WTC11 (cell line): ENCODE measurements around the gene ATF6B. TPM values are rescaled to one million over a fixed set of nuclear protein-coding genes. Genes with fewer than 3 reads are reported as not detected.

ENCODE experiments used
- ATAC-seq: fragments of 200-7000 bp; cut with Tn5 transposase; 2 replicates; pipeline ENCODE4 v1.10.0; 2021; ENCODE audit warnings: mild to moderate bottlenecking, moderate library complexity
- CTCF ChIA-PET: fragments of 300-600 bp; sonication (Branson Sonifier 250); formaldehyde crosslinking; loops from one replicate; lab custom pipeline; 2021; ENCODE audit warnings: antibody characterized with exemption; lab: Charles Lee
- POLR2A ChIA-PET: fragments of 350-600 bp; sonication (Branson Sonifier 250); formaldehyde crosslinking; loops from one replicate; lab custom pipeline; 2021; ENCODE audit warnings: antibody characterized with exemption; lab: Charles Lee
- DNase-seq: peaks from one replicate; pipeline ENCODE4 v3.0.0; 2021; ENCODE audit warnings: low spot score
- H3K27ac Mint-ChIP-seq: 2 replicates; pipeline ENCODE4 v1.8.0; 2021; ENCODE audit warnings: mixed read lengths
- H3K27me3 Mint-ChIP-seq: 2 replicates; pipeline ENCODE4 v1.8.0; 2021; ENCODE audit warnings: low read depth, mild to moderate bottlenecking, moderate library complexity, mixed read lengths
- H3K36me3 Mint-ChIP-seq: 2 replicates; pipeline ENCODE4 v1.8.0; 2021; ENCODE audit warnings: mixed read lengths
- H3K4me1 Mint-ChIP-seq: 2 replicates; pipeline ENCODE4 v1.8.0; 2022; ENCODE audit warnings: mixed read lengths
- H3K4me3 Mint-ChIP-seq: 2 replicates; pipeline ENCODE4 v1.8.0; 2021; ENCODE audit warnings: mild to moderate bottlenecking, moderate library complexity, mixed read lengths
- H3K9me3 Mint-ChIP-seq: 2 replicates; pipeline ENCODE4 v1.8.0; 2021; ENCODE audit warnings: mixed read lengths
- ERG ChIP-seq: fragments of 250-450 bp; sonication (Bioruptor Pico); IDR thresholded peaks from 2 replicates; pipeline ENCODE4 v1.8.0; 2021; ENCODE audit warnings: mild to moderate bottlenecking
- ETV6 ChIP-seq: sonication (generic); formaldehyde crosslinking; IDR thresholded peaks from 2 replicates; pipeline ENCODE4 v1.8.1; 2022; ENCODE audit warnings: mild to moderate bottlenecking, missing genetic modification reagents
- FOXK1 ChIP-seq: sonication (generic); formaldehyde crosslinking; IDR thresholded peaks from 2 replicates; pipeline ENCODE4 v1.8.0; 2022; ENCODE audit warnings: mild to moderate bottlenecking, moderate library complexity, missing genetic modification reagents
- FOXP1 ChIP-seq: sonication (generic); formaldehyde crosslinking; IDR thresholded peaks from 2 replicates; pipeline ENCODE4 v1.8.0; 2022; ENCODE audit warnings: missing genetic modification reagents, mild to moderate bottlenecking, moderate library complexity, borderline replicate concordance
- FOXP4 ChIP-seq: sonication (generic); formaldehyde crosslinking; IDR thresholded peaks from 2 replicates; pipeline ENCODE4 v1.8.0; 2022; ENCODE audit warnings: mild to moderate bottlenecking, missing genetic modification reagents
- HMGA2 ChIP-seq: fragments of 250-450 bp; sonication (Bioruptor Pico); IDR thresholded peaks from 2 replicates; pipeline ENCODE4 v1.4.0; 2021; ENCODE audit warnings: mild to moderate bottlenecking, moderate library complexity
- IRF1 ChIP-seq: sonication (generic); formaldehyde crosslinking; IDR thresholded peaks from 2 replicates; pipeline ENCODE4 v1.8.0; 2023; ENCODE audit warnings: missing genetic modification reagents
- KAT7 ChIP-seq: sonication (generic); formaldehyde crosslinking; IDR thresholded peaks from 2 replicates; pipeline ENCODE4 v1.8.1; 2023; ENCODE audit warnings: missing genetic modification reagents, mild to moderate bottlenecking, borderline replicate concordance
- MAX ChIP-seq: sonication (generic); formaldehyde crosslinking; IDR thresholded peaks from 2 replicates; pipeline ENCODE4 v1.8.0; 2022; ENCODE audit warnings: mild to moderate bottlenecking, missing genetic modification reagents
- MYBL2 ChIP-seq: sonication (generic); formaldehyde crosslinking; IDR thresholded peaks from 2 replicates; pipeline ENCODE4 v1.8.1; 2023; ENCODE audit warnings: mild to moderate bottlenecking, moderate library complexity, missing genetic modification reagents
- NFYB ChIP-seq: sonication (generic); formaldehyde crosslinking; conservative IDR thresholded peaks from 2 replicates; pipeline ENCODE4 v1.8.0; 2022; ENCODE audit warnings: low read depth, missing genetic modification reagents
- SOX15 ChIP-seq: fragments of 250-450 bp; sonication (Bioruptor Pico); IDR thresholded peaks from 2 replicates; pipeline ENCODE4 v1.9.0; 2021; ENCODE audit warnings: mild to moderate bottlenecking
- SP1 ChIP-seq: sonication (generic); formaldehyde crosslinking; conservative IDR thresholded peaks from 2 replicates; pipeline ENCODE4 v1.8.1; 2022; ENCODE audit warnings: missing genetic modification reagents
- STAT6 ChIP-seq: sonication (generic); formaldehyde crosslinking; conservative IDR thresholded peaks from 2 replicates; pipeline ENCODE4 v1.8.1; 2023; ENCODE audit warnings: mild to moderate bottlenecking, low read depth, missing genetic modification reagents, moderate library complexity
- USF1 ChIP-seq: sonication (generic); formaldehyde crosslinking; IDR thresholded peaks from 2 replicates; pipeline ENCODE4 v1.8.0; 2022; ENCODE audit warnings: mild to moderate bottlenecking, missing genetic modification reagents
- ZNF138 ChIP-seq: sonication (generic); formaldehyde crosslinking; conservative IDR thresholded peaks from 2 replicates; pipeline ENCODE4 v1.8.1; 2022; ENCODE audit warnings: mild to moderate bottlenecking, moderate library complexity, missing genetic modification reagents
- ZNF219 ChIP-seq: sonication (generic); formaldehyde crosslinking; IDR thresholded peaks from 2 replicates; pipeline ENCODE4 v1.8.0; 2023; ENCODE audit warnings: missing genetic modification reagents, mild to moderate bottlenecking, borderline replicate concordance
- ZNF281 ChIP-seq: sonication (generic); formaldehyde crosslinking; IDR thresholded peaks from 2 replicates; pipeline ENCODE4 v1.8.0; 2023; ENCODE audit warnings: mild to moderate bottlenecking, missing genetic modification reagents
- total RNA-seq: library from RNA; stranded (reverse); gene quantifications from 3 replicates; pipeline ENCODE4 v1.2.3, GENCODE V29; 2021

ATF6B gene
- total RNA-seq, 1 experiment from 2014 or later = 47.5 TPM

GRCh38 chr6:32153564-32154513 is 25.8 kb upstream of the ATF6B start, which contains the start of gene PPT2:
PPT2 (plus strand) TSS chr6:32154141; CDS start chr6:32154595, 454 bp downstream.
- ATAC-seq (peak; percentile 54), DNase-seq (peak; percentile 89)
- CTCF ChIA-PET = interaction anchor here (0.5 to 3.3 kb wide), 21 partner anchors 8 to 650 kb away, joined by 3 to 20 read pairs (median 5); partner anchors contain the start of genes ATF6B, EGFL8, GPSM3 and PBX2
- peak within 1 kb of the TSS; percentile 100 for H3K4me3 Mint-ChIP-seq
- H3K4me1 Mint-ChIP-seq = peaks cover 35% of the 10 kb centered on the region
- no peak for TF ChIP-seq FOXP1
- TF ChIP-seq ETV6 (CRISPR knock-in tag) = peak; percentile 18
- TF ChIP-seq ERG (CRISPR knock-in tag) = no peak
- TF ChIP-seq NFYB = 0 out of 2 replicates have a peak, but pooled peaks have one; percentile 5
- TF ChIP-seq SOX15 = no peak
- TF ChIP-seq KAT7 = no peak
- TF ChIP-seq MAX (CRISPR knock-in tag) = peak; percentile 64
- TF ChIP-seq MYBL2 = 0 out of 2 replicates have a peak, but pooled peaks have one; percentile 10
- TF ChIP-seq ZNF281 = peak; percentile 97
- TF ChIP-seq FOXP4 = 0 out of 2 replicates have a peak, but pooled peaks have one; percentile 37
- TF ChIP-seq USF1 (CRISPR knock-in tag) = no peak
- 0 out of 2 replicates have a peak, but pooled peaks have one; percentile 39 for TF ChIP-seq SP1
- no peak for TF ChIP-seq IRF1
- TF ChIP-seq STAT6 = no peak
- no peak for TF ChIP-seq HMGA2 (CRISPR knock-in tag)
- no peak for TF ChIP-seq ZNF138 (CRISPR knock-in tag)
- TF ChIP-seq ZNF219 (CRISPR knock-in tag) = no peak
- TF ChIP-seq FOXK1 (CRISPR knock-in tag) = peak; percentile 67; the same call in 1 of the 2 replicates
- no peaks in the 10 kb centered on the region for H3K9me3 Mint-ChIP-seq
- peaks cover 39% of the 10 kb centered on the region for H3K27me3 Mint-ChIP-seq
- POLR2A ChIA-PET = interaction anchor here (1.0 to 1.8 kb wide), 4 partner anchors 11 to 26 kb away, joined by 3 to 7 read pairs (median 4); partner anchors contain the start of gene ATF6B
- peaks cover 26% of the 10 kb centered on the region for H3K36me3 Mint-ChIP-seq
- peak within 1 kb of the TSS; percentile 99 for H3K27ac Mint-ChIP-seq
